Smooth muscle cell (in vitro differentiated cells): ENCODE results near the gene UPF2. TPM values are rescaled to one million over a fixed set of nuclear protein-coding genes. Genes with fewer than 3 reads are reported as not detected.

Experiments
- DNase-seq: peaks from one replicate; lab custom pipeline; 2025; ENCODE audit not compliant: unreplicated experiment; lab: John Stamatoyannopoulos, UW
- H2AFZ ChIP-seq: fragments of 200-600 bp; sonication (generic); 2 replicates; pipeline ENCODE4 v1.6.0; 2016; ENCODE audit warnings: antibody characterized with exemption, low read depth, mild to moderate bottlenecking
- H3F3A ChIP-seq: fragments of 200-600 bp; sonication (generic); 2 replicates; pipeline ENCODE4 v1.6.0; 2017; ENCODE audit warnings: antibody characterized with exemption, low read depth
- H3K27ac ChIP-seq: fragments of 200-600 bp; sonication (generic); 2 replicates; pipeline ENCODE4 v1.5.1; 2016; ENCODE audit warnings: low read depth, mild to moderate bottlenecking
- H3K27me3 ChIP-seq: fragments of 200-600 bp; sonication (generic); 2 replicates; pipeline ENCODE4 v1.6.1; 2016; ENCODE audit warnings: low read depth, mild to moderate bottlenecking
- H3K36me3 ChIP-seq: fragments of 200-600 bp; sonication (generic); 2 replicates; pipeline ENCODE4 v1.5.1; 2016; ENCODE audit warnings: low read depth
- H3K4me1 ChIP-seq: fragments of 200-600 bp; sonication (generic); 2 replicates; pipeline ENCODE4 v1.5.1; 2016; ENCODE audit warnings: low read depth
- H3K4me2 ChIP-seq: fragments of 200-600 bp; sonication (generic); 2 replicates; pipeline ENCODE4 v1.6.0; 2016; ENCODE audit warnings: mild to moderate bottlenecking
- H3K4me3 ChIP-seq: fragments of 200-600 bp; sonication (generic); 2 replicates; pipeline ENCODE4 v1.5.1; 2016; ENCODE audit warnings: mild to moderate bottlenecking
- H3K79me2 ChIP-seq: fragments of 200-600 bp; sonication (generic); 2 replicates; pipeline ENCODE4 v1.6.0; 2016; ENCODE audit warnings: low read depth, mild to moderate bottlenecking
- H3K9ac ChIP-seq: fragments of 200-600 bp; sonication (generic); 2 replicates; pipeline ENCODE4 v1.6.0; 2016; ENCODE audit warnings: low read depth
- H3K9me3 ChIP-seq: fragments of 200-600 bp; sonication (generic); replicated peaks from 2 replicates; pipeline ENCODE4 v1.5.1; 2016; ENCODE audit warnings: low read depth
- H4K20me1 ChIP-seq: fragments of 200-600 bp; sonication (generic); 2 replicates; pipeline ENCODE4 v1.6.0; 2016; ENCODE audit warnings: low read depth
- CTCF ChIP-seq: fragments of 200-600 bp; sonication (generic); IDR thresholded peaks from 2 replicates; pipeline ENCODE4 v1.5.1; 2017; ENCODE audit warnings: borderline replicate concordance, mild to moderate bottlenecking, antibody characterized with exemption; ENCODE audit not compliant: insufficient read depth, poor library complexity, severe bottlenecking
- WGBS: methylation state at CpG from one replicate; pipeline ENCODE4 v1.1.7; 2016; ENCODE audit warnings: low lambda C conversion rate; 5-methylcytosine and 5-hydroxymethylcytosine counted together
- polyA plus RNA-seq: library from polyadenylated mRNA; unstranded; fragments of >200 nt; fragmentation: Nextera tagmentation; extraction: Ambion mirVana; gene quantifications from 2 replicates; pipeline ENCODE4 v1.2.1, GENCODE V29; 2016
- total RNA-seq: library from RNA; depleted of rRNA; stranded (reverse); fragments of >200 nt; gene quantifications from 2 replicates; pipeline ENCODE4 v1.2.3, GENCODE V29; 2014

Gene UPF2
- total and polyA plus RNA-seq, 2 experiments from 2014 or later: 9.1 to 13.4 TPM

- Histone ChIP-seq H3K36me3 (no peaks in the 10 kb centered on the region), H3K4me2 (no peak overlapping the region), H3K4me1 (peaks cover 16% of the 10 kb centered on the region), H3K4me3 (no peak overlapping the region), H3K27me3 (no peaks in the 10 kb centered on the region), H3K9ac (no peak overlapping the region), H3K9me3 (no peaks in the 10 kb centered on the region), H3F3A (peaks cover 17% of the 10 kb centered on the region), H3K79me2 (no peaks in the 10 kb centered on the region), H4K20me1 (no peaks in the 10 kb centered on the region), H2AFZ (no peak overlapping the region), H3K27ac (no peak overlapping the region)
- WGBS: 85% methylated on average over 13 of the region's 13 CpGs
- DNase-seq: no peak
- no peak for TF ChIP-seq CTCF
Observed at GRCh38 chr10:11877591-11877905, 165.1 kb downstream of the UPF2 start.

DNA sequence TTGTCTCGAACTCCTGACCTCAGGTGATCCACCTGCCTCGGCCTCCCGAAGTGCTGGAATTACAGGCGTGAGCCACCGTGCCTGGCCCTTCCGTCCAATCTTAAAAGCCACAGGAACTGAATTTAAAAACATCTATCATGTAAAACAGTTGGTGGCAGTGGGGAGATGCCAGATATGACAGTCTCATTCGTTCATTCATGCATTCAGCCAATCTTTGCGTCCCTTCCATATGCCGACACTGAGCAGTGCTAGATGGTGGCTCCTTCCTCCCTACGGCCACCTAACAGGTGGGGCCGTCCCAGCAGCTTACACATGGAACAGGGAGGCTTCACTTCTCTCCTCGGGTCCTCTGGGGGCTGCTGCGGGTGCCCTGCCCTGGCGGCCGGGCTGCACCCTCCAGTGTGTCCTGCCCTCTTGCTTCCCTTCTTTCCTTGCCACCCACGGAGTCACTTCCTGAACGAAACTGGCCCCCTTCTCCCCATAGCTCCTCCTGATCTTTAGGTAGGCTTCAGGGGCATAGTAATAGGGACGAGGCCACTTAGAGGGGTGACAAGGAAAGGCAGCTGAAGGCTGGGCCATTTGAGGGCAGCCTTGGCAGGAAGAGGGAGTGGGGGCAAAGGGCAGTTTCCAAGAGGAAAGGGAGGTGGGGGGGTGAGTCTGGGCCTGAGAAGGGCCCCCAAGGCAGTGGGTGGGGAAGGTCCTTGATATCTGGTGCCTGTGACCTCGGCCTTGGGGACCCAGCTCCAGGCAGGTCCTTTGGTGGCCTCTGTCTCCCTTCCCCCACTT is 165.6 kb downstream of the UPF2 start:
- WGBS: 95% methylated on average over 19 of the region's 19 CpGs
- no peaks in the 10 kb centered on the region for H3K27me3 ChIP-seq

GRCh38 chr10:11876324-11876723 is 166.3 kb downstream of the UPF2 start:
- Histone ChIP-seq H3K4me1 (peaks cover 23% of the 10 kb centered on the region), H3K27me3 (no peaks in the 10 kb centered on the region), H3K4me2 (peak overlapping the region; percentile 71), H3K9me3 (no peaks in the 10 kb centered on the region), H3K36me3 (no peaks in the 10 kb centered on the region), H3K9ac (peak overlapping the region; percentile 8), H3K27ac (peak overlapping the region; percentile 90), H3F3A (peaks cover 14% of the 10 kb centered on the region), H4K20me1 (no peaks in the 10 kb centered on the region), H3K79me2 (no peaks in the 10 kb centered on the region), H3K4me3 (no peak overlapping the region), H2AFZ (no peak overlapping the region)
- WGBS: 96% methylated on average over 6 of the region's 6 CpGs
- no peak for TF ChIP-seq CTCF
- DNase-seq: no peak

More for the DNA sequence above, 165.6 kb downstream of the UPF2 start:
- TF ChIP-seq CTCF: no peak
- Histone ChIP-seq H3K4me3 (no peak overlapping the region), H2AFZ (no peak overlapping the region), H3K79me2 (no peaks in the 10 kb centered on the region), H3F3A (peaks cover 13% of the 10 kb centered on the region), H3K9me3 (no peaks in the 10 kb centered on the region), H3K4me1 (peaks cover 17% of the 10 kb centered on the region), H3K27ac (peak overlapping the region; percentile 90), H3K36me3 (no peaks in the 10 kb centered on the region), H3K9ac (no peak overlapping the region), H4K20me1 (no peaks in the 10 kb centered on the region), H3K4me2 (no peak overlapping the region)
- no peak for DNase-seq
